ENCODE data around the gene RGL4. TPM values are rescaled to one million over a fixed set of nuclear protein-coding genes. Genes with fewer than 3 reads are reported as not detected.

Gene RGL4
- total and polyA plus RNA-seq, 2 of the 13 experiments (the other 11 are each of a cell fraction or from before 2014, with no cell fraction given), result not detected

DNA sequence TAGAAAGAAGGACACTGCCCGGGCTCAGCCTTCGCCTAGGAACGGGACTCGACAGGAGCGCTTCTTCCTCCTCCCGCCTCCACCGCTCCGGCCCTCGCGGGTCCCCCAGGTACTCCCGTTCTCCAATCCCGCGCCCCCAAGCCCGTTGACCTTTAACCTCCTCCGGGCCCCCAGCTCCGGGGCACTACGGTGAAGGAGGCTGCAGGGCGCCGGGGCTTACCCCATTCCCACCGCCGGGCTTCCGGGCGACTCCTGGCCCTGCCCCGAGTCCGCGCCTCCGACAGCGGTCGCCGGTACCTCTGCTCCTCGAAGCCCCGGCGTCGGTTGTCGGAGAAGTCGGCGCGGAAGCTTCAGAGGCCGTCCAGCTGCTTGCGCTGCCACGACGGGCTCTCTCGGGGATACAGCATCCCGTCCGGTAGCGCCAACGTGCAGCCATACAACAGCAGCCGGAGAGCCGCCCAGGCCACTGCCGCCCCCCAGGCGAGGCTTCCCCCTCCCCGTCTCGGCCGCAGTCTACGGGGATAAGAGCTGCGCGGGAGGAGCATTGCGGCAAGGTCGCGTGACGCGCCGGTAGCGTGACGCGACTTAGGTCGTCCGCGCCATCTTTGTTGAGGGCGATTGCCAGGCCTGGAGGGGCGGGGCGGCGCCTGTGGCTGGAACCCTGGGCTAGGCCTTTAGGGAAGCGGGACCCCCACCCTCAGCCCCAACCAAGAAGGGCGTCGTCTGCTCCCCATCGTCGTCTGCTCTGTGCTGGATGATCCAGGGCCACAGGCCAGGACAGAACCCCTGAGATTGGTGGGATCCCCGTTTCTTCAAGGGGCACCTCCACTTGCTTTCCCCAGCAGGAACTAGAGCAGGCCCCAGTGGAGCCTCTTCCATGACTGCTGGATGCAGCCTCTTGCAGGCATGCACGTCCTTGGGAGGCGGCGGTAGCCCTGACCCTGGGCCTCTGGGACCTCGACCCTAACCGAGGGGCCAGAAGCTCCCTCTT, 26.3 kb downstream of the RGL4 start:
- Histone ChIP-seq H3K79me2 (ENCODE audit: insufficient read depth, low read length) (peaks cover 6% of the 10 kb centered on the region), H3K27ac (ENCODE audit: extremely low read length, insufficient read depth, low read length) (peak overlapping the region; percentile 71), H2AFZ (ENCODE audit: low read length) (peak overlapping the region; percentile 60), H3K27me3 (ENCODE audit: control insufficient read depth in 1 of 2, insufficient read depth in 2 of 2, low read length in 2 of 2) (no peaks in the 10 kb centered on the region), H3K36me3 (replicated peaks in 1 of 2; ENCODE audit: control insufficient read depth in 1 of 2, insufficient read depth in 2 of 2, low read length in 2 of 2) (peaks cover 2 to 13% of the 10 kb centered on the region in 2 experiments; a peak in 4 of 5 replicates), H3K4me3 (replicated peaks in 1 of 3; ENCODE audit: insufficient read depth in 1 of 3, low read depth in 2 of 3, low read length in 3 of 3) (peak overlapping the region; percentile 86 to 94 (median 92)), H3K4me2 (ENCODE audit: low read depth, low read length) (peak overlapping the region; percentile 83), H4K20me1 (ENCODE audit: insufficient read depth, low read length) (no peaks in the 10 kb centered on the region), H3K4me1 (ENCODE audit: insufficient read depth, low read length) (peaks cover 24% of the 10 kb centered on the region), H3K9me3 (ENCODE audit: low read length) (no peaks in the 10 kb centered on the region), H3K9ac (ENCODE audit: insufficient read depth, low read depth, low read length) (peak overlapping the region; percentile 75)
- BruUV-seq (replicated peaks), result TSS peak; percentile 71
- ChIA-PET CTCF (ENCODE audit: low intra/inter-chr PET ratio, low total read pairs) (no interaction called here), POLR2A (interaction anchor here (0.5 to 1.6 kb wide), 13 partner anchors 12 to 177 kb away, joined by 3 to 7 read pairs (median 4); partner anchors contain the start of genes C22orf15, CHCHD10, MIF and MMP11)
- WGBS (ENCODE audit: low lambda C conversion rate), result 7% methylated on average over 6 of the region's 84 CpGs
- intact Hi-C loops (cut with micrococcal nuclease; ENCODE audit: unreplicated experiment) (no loop called here), in situ Hi-C loops (cut with HindIII; ENCODE audit: extremely low pct_ligation_motif_present, low pct_unique_long_range_greater_than_20kb) (no loop called here)
- DNase-seq (ENCODE audit: low spot score) (peak; percentile 67), ATAC-seq (peak; percentile 89), FAIRE-seq (peak; percentile 50)
- TF ChIP-seq RARA (CRISPR knock-in tag; IDR thresholded peaks at IDR 0.05) (no peak; the same call in 1 of the 2 replicates), NRL (CRISPR knock-in tag; IDR thresholded peaks at IDR 0.05; ENCODE audit: borderline replicate concordance) (peak; percentile 93), SYNCRIP (IDR thresholded peaks at IDR 0.05; ENCODE audit: insufficient read depth, low read depth, low read length) (no peak), ZNF251 (CRISPR knock-in tag; IDR thresholded peaks at IDR 0.05) (no peak), PRPF4 (IDR thresholded peaks at IDR 0.05; ENCODE audit: low read depth, low read length, poor library complexity, severe bottlenecking) (no peak), ARNT (IDR thresholded peaks at IDR 0.05) (no peak), ATAD3A (CRISPR knock-in tag; IDR thresholded peaks at IDR 0.05) (no peak), ADNP (CRISPR knock-in tag; IDR thresholded peaks at IDR 0.05) (no peak), ZNF235 (CRISPR knock-in tag; IDR thresholded peaks at IDR 0.05; ENCODE audit: borderline replicate concordance) (peak; percentile 84; the same call in 1 of the 2 replicates), ZNF563 (CRISPR knock-in tag; IDR thresholded peaks at IDR 0.05) (peak; percentile 38; the same call in 1 of the 2 replicates), ELF4 (CRISPR knock-in tag; IDR thresholded peaks at IDR 0.05; ENCODE audit: borderline replicate concordance) (no peak)
- TF ChIP-seq, protein P1, sequence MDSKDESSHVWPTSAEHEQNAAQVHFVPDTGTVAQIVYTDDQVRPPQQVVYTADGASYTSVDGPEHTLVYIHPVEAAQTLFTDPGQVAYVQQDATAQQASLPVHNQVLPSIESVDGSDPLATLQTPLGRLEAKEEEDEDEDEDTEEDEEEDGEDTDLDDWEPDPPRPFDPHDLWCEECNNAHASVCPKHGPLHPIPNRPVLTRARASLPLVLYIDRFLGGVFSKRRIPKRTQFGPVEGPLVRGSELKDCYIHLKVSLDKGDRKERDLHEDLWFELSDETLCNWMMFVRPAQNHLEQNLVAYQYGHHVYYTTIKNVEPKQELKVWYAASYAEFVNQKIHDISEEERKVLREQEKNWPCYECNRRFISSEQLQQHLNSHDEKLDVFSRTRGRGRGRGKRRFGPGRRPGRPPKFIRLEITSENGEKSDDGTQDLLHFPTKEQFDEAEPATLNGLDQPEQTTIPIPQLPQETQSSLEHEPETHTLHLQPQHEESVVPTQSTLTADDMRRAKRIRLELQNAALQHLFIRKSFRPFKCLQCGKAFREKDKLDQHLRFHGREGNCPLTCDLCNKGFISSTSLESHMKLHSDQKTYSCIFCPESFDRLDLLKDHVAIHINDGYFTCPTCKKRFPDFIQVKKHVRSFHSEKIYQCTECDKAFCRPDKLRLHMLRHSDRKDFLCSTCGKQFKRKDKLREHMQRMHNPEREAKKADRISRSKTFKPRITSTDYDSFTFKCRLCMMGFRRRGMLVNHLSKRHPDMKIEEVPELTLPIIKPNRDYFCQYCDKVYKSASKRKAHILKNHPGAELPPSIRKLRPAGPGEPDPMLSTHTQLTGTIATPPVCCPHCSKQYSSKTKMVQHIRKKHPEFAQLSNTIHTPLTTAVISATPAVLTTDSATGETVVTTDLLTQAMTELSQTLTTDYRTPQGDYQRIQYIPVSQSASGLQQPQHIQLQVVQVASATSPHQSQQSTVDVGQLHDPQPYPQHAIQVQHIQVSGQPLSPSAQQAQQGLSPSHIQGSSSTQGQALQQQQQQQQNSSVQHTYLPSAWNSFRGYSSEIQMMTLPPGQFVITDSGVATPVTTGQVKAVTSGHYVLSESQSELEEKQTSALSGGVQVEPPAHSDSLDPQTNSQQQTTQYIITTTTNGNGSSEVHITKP (CRISPR knock-in tag; IDR thresholded peaks at IDR 0.05; ENCODE audit: low read depth), result no peak; the same call in 1 of the 2 replicates
- TF ChIP-seq, protein P2, sequence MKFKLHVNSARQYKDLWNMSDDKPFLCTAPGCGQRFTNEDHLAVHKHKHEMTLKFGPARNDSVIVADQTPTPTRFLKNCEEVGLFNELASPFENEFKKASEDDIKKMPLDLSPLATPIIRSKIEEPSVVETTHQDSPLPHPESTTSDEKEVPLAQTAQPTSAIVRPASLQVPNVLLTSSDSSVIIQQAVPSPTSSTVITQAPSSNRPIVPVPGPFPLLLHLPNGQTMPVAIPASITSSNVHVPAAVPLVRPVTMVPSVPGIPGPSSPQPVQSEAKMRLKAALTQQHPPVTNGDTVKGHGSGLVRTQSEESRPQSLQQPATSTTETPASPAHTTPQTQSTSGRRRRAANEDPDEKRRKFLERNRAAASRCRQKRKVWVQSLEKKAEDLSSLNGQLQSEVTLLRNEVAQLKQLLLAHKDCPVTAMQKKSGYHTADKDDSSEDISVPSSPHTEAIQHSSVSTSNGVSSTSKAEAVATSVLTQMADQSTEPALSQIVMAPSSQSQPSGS (CRISPR knock-in tag; IDR thresholded peaks at IDR 0.05), result peak; percentile 72
- TF ChIP-seq, protein P3, sequence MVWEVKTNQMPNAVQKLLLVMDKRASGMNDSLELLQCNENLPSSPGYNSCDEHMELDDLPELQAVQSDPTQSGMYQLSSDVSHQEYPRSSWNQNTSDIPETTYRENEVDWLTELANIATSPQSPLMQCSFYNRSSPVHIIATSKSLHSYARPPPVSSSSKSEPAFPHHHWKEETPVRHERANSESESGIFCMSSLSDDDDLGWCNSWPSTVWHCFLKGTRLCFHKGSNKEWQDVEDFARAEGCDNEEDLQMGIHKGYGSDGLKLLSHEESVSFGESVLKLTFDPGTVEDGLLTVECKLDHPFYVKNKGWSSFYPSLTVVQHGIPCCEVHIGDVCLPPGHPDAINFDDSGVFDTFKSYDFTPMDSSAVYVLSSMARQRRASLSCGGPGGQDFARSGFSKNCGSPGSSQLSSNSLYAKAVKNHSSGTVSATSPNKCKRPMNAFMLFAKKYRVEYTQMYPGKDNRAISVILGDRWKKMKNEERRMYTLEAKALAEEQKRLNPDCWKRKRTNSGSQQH (CRISPR knock-in tag; IDR thresholded peaks at IDR 0.05; ENCODE audit: low read depth), result peak; percentile 62; the same call in 1 of the 2 replicates
- TF ChIP-seq, protein P4, sequence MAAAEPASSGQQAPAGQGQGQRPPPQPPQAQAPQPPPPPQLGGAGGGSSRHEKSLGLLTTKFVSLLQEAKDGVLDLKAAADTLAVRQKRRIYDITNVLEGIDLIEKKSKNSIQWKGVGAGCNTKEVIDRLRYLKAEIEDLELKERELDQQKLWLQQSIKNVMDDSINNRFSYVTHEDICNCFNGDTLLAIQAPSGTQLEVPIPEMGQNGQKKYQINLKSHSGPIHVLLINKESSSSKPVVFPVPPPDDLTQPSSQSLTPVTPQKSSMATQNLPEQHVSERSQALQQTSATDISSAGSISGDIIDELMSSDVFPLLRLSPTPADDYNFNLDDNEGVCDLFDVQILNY (CRISPR knock-in tag; conservative IDR thresholded peaks at IDR 0.05), result peak; percentile 57; the same call in 1 of the 2 replicates
